ENCODE measurements around the gene ADGRD2.

DNA sequence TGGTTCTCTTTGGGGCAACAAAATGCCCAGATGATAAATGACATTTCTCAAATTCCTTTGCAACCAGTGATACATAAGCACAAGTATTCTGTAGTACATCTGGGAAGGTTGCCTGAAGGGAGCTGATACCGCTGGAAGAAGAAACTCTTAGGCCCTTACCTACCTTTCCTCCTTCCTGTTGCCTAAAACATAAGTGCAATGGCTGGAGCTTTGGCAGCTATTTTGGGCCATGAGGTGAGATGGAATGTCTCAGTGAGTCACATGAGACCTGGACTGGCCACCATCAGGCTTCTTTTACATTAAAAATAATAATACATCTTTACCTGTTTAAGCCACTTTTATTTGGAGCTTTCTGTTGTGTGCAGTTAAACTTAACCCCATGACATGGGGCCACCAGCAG, 11.2 kb upstream of the ADGRD2 start:
- TF ChIP-seq, protein P1, sequence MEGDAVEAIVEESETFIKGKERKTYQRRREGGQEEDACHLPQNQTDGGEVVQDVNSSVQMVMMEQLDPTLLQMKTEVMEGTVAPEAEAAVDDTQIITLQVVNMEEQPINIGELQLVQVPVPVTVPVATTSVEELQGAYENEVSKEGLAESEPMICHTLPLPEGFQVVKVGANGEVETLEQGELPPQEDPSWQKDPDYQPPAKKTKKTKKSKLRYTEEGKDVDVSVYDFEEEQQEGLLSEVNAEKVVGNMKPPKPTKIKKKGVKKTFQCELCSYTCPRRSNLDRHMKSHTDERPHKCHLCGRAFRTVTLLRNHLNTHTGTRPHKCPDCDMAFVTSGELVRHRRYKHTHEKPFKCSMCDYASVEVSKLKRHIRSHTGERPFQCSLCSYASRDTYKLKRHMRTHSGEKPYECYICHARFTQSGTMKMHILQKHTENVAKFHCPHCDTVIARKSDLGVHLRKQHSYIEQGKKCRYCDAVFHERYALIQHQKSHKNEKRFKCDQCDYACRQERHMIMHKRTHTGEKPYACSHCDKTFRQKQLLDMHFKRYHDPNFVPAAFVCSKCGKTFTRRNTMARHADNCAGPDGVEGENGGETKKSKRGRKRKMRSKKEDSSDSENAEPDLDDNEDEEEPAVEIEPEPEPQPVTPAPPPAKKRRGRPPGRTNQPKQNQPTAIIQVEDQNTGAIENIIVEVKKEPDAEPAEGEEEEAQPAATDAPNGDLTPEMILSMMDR (IDR thresholded peaks at IDR 0.05 in 8 of 11, conservative IDR thresholded peaks at IDR 0.05 in 3 of 11), result no peak
- no peak for TF ChIP-seq POLR2A (IDR thresholded peaks at IDR 0.05)
